ENCODE measurements around the gene UPK3A. TPM values are rescaled to one million over a fixed set of nuclear protein-coding genes. Genes with fewer than 3 reads are reported as not detected.

Gene UPK3A
- total and polyA plus RNA-seq, 2 of the 8 experiments (the other 6 are each of a cell fraction or from before 2014, with no cell fraction given) = 0.35 to 1.7 TPM

DNA sequence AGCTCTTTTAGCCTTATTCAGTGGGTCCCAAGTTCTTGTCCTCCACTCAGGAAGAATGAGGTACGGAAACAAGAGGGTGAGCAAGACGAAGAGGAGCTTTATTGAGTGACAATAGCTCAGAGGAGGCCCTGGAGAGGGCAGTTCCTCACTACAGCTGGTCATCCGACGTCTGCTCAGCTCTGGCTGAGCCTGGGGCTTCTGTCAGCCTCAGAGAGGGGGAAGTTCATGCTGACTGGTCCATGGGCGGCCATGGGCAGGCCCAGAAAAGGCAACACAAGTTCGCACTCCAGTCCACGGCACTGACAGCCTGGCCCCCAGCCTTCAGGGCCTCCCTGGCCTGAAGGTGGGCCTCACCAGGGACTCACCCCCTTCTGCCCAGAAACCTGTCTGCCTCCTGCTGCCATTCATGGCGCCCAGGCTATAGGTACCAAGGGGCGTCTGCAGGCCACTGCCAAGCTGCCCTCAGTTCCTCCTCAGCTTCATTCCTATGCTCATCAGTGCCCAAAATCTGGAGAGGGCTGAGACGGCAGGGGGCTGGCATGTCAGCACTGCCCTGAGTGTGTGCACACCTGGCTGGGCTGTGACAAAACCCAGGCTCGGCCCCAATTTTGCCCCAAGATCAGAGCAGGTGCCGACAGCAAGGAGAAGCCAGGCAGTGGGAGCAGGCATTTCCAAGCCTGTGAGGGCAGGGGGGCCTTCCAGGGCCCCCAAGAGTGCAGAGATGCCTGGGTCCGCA is 22.4 kb upstream of the UPK3A start:
- Histone ChIP-seq H3K79me2 (ENCODE audit: control insufficient read depth in 1 of 2, insufficient read depth in 2 of 2, low read length in 2 of 2) (no peaks in the 10 kb centered on the region), H4K5ac (ENCODE audit: insufficient read length, low read depth, low read length) (no peak overlapping the region), H2AK5ac (ENCODE audit: low read depth, low read length) (no peak overlapping the region), H2BK20ac (ENCODE audit: low read length) (no peak overlapping the region), H2BK15ac (ENCODE audit: low read length) (no peak overlapping the region), H3K9ac (replicated peaks in 1 of 4; ENCODE audit: extremely low read depth in 1 of 4, low read depth in 3 of 4, low read length in 3 of 4) (no peak overlapping the region), H2BK120ac (replicated peaks; ENCODE audit: low read depth, low read length) (no peak overlapping the region), H3K23ac (ENCODE audit: insufficient read length) (no peak overlapping the region), H3K27ac (ENCODE audit: low read depth, low read length) (no peak overlapping the region), H3K14ac (ENCODE audit: insufficient read length) (no peak overlapping the region), H3K23me2 (ENCODE audit: low read depth, low read length) (no peaks in the 10 kb centered on the region), H2BK5ac (ENCODE audit: low read depth, low read length) (no peak overlapping the region), H3K4me3 (ENCODE audit: extremely low read depth in 1 of 4, insufficient read depth in 2 of 4, low read depth in 3 of 4, low read length in 4 of 4) (no peak overlapping the region), H4K8ac (ENCODE audit: extremely low read depth, insufficient read depth, low read length) (no peak overlapping the region; the same call in 1 of the 2 replicates), H3K36me3 (ENCODE audit: control insufficient read depth in 2 of 4, insufficient read depth in 4 of 4, low read length in 3 of 4) (no peaks in the 10 kb centered on the region), H4K20me1 (replicated peaks in 1 of 2; ENCODE audit: control insufficient read depth in 1 of 2, insufficient read depth in 2 of 2, low read length in 2 of 2) (no peaks in the 10 kb centered on the region), H3K4me2 (ENCODE audit: insufficient read depth in 1 of 2, low read depth in 2 of 2, low read length in 2 of 2) (no peak overlapping the region), H2BK12ac (ENCODE audit: low read depth, low read length) (no peak overlapping the region), H4K91ac (replicated peaks; ENCODE audit: insufficient read length, low read length) (no peak overlapping the region), H3K18ac (ENCODE audit: extremely low read depth, low read length) (no peak overlapping the region), H3K4me1 (replicated peaks in 1 of 4; ENCODE audit: control insufficient read depth in 3 of 4, insufficient read depth in 4 of 4, low read length in 3 of 4) (peaks cover 0 to 4% (median under 1%) of the 10 kb centered on the region in 4 experiments; a peak in 2 of 7 replicates), H3K79me1 (ENCODE audit: low read depth, low read length) (no peaks in the 10 kb centered on the region), H3K27me3 (replicated peaks in 1 of 4; ENCODE audit: control insufficient read depth in 3 of 4, extremely low read depth in 1 of 4, insufficient read depth in 3 of 4, low read length in 3 of 4) (peaks cover 0 to 12% (median 7%) of the 10 kb centered on the region in 4 experiments; a peak in 4 of 7 replicates), H3K9me3 (ENCODE audit: insufficient read depth in 2 of 2, low read depth in 1 of 2, low read length in 1 of 2) (0 out of 4 replicates have a peak, but pooled peaks cover 0 to 2% of the 10 kb centered on the region in 2 experiments), H2AFZ (ENCODE audit: low read length) (no peak overlapping the region), H3K56ac (replicated peaks; ENCODE audit: insufficient read length, low read depth, low read length) (no peak overlapping the region), H3K4ac (replicated peaks; ENCODE audit: insufficient read length, low read depth, low read length) (no peak overlapping the region)
- DNase-seq (ENCODE audit: low read depth in 1 of 2, low spot score in 2 of 2) (no peak), FAIRE-seq (no peak)
- 67% methylated on average over 13 of the region's 13 CpGs; no CpG with 5 or more reads in 1 of the 2 experiments for WGBS, 2 experiments (ENCODE audit: extremely low coverage in 1 of 2, insufficient coverage in 1 of 2, insufficient read length in 1 of 2, insufficient replicate concordance in 2 of 2, low coverage in 1 of 2, low lambda C conversion rate in 2 of 2, missing lambda C conversion rate in 1 of 2)
- ChIA-PET POLR2A (ENCODE audit: partially characterized antibody) (interaction anchor here (1.2 kb wide), 1 partner anchor 17 kb away, joined by 5 read pairs; no protein-coding TSS in a partner anchor), CTCF (ENCODE audit: partially characterized antibody) (interaction anchor here (0.6 to 2.8 kb wide), 16 partner anchors 10 to 338 kb away, joined by 3 to 10 read pairs (median 3); no protein-coding TSS in a partner anchor)
- TF ChIP-seq ZNF274 (IDR thresholded peaks at IDR 0.05; ENCODE audit: borderline replicate concordance, extremely low read depth, low read length) (no peak), HDAC6 (IDR thresholded peaks at IDR 0.05; ENCODE audit: low read depth, low read length) (no peak), RFX5 (IDR thresholded peaks at IDR 0.05; ENCODE audit: borderline replicate concordance, low read depth, low read length) (no peak), SRF (IDR thresholded peaks at IDR 0.05; ENCODE audit: low read depth, low read length) (no peak), TBP (IDR thresholded peaks at IDR 0.05; ENCODE audit: low read depth, low read length) (no peak), BCL11A (IDR thresholded peaks at IDR 0.05; ENCODE audit: low read depth in 2 of 2, low read length in 2 of 2) (no peak), KDM5A (IDR thresholded peaks at IDR 0.05; ENCODE audit: low read length) (no peak), NANOG (IDR thresholded peaks at IDR 0.05; ENCODE audit: insufficient read depth, low read depth, low read length, poor library complexity, severe bottlenecking) (no peak), SIX5 (IDR thresholded peaks at IDR 0.05; ENCODE audit: low read depth, low read length) (no peak), SP2 (IDR thresholded peaks at IDR 0.05; ENCODE audit: low read length) (no peak), GTF2F1 (IDR thresholded peaks at IDR 0.05; ENCODE audit: borderline replicate concordance, low read depth, low read length) (no peak), SP4 (IDR thresholded peaks at IDR 0.05; ENCODE audit: low read length) (no peak)
